ENCODE results near the gene CHST15.
A peak's percentile ranks its signal among the peaks of the same experiment; 100 is the strongest.

The CHST15 gene

GRCh38 chr10:124003481-124003870 lies 89.9 kb downstream of the CHST15 start:
- Histone ChIP-seq H3K27me3 (no peaks in the 10 kb centered on the region), H3K9me3 (no peaks in the 10 kb centered on the region), H3K4me3 (ENCODE audit: low read depth in 1 of 2, low read length in 1 of 2) (no peak overlapping the region), H3K36me3 (peaks cover 81% of the 10 kb centered on the region), H3K27ac (peak overlapping the region; percentile 95), H3K4me1 (ENCODE audit: control insufficient read depth in 1 of 2, insufficient read depth in 1 of 2, low read depth in 1 of 2, low read length in 1 of 2) (peaks cover 34% of the 10 kb centered on the region in 2 experiments)
- TF ChIP-seq CTCF (IDR thresholded peaks at IDR 0.05) = no peak

GRCh38 chr10:124003070-124003419 lies 90.4 kb downstream of the CHST15 start:
- H3K9me3 ChIP-seq = no peaks in the 10 kb centered on the region
- no peaks in the 10 kb centered on the region for H3K27me3 ChIP-seq
- no peak for TF ChIP-seq CTCF (IDR thresholded peaks at IDR 0.05)
- H3K4me1 ChIP-seq (ENCODE audit: control insufficient read depth in 1 of 2, insufficient read depth in 1 of 2, low read depth in 1 of 2, low read length in 1 of 2) = peaks cover 39% of the 10 kb centered on the region in 2 experiments
- H3K36me3 ChIP-seq = peaks cover 76% of the 10 kb centered on the region
- H3K4me3 ChIP-seq (ENCODE audit: low read depth in 1 of 2, low read length in 1 of 2) = no peak overlapping the region
- H3K27ac ChIP-seq = peak overlapping the region; percentile 95

GRCh38 chr10:124002391-124003069 lies 90.9 kb downstream of the CHST15 start:
- no peak for TF ChIP-seq CTCF (IDR thresholded peaks at IDR 0.05)
- Histone ChIP-seq H3K4me1 (ENCODE audit: control insufficient read depth in 1 of 2, insufficient read depth in 1 of 2, low read depth in 1 of 2, low read length in 1 of 2) (peaks cover 44% of the 10 kb centered on the region in 2 experiments), H3K9me3 (no peaks in the 10 kb centered on the region), H3K36me3 (peaks cover 71% of the 10 kb centered on the region), H3K27me3 (no peaks in the 10 kb centered on the region), H3K27ac (peak overlapping the region; percentile 95), H3K4me3 (ENCODE audit: low read depth in 1 of 2, low read length in 1 of 2) (no peak overlapping the region)

GRCh38 chr10:124001391-124002148 lies 91.8 kb downstream of the CHST15 start:
- H3K4me3 ChIP-seq (ENCODE audit: low read depth in 1 of 2, low read length in 1 of 2) = no peak overlapping the region
- peaks cover 53 to 54% of the 10 kb centered on the region in 2 experiments for H3K4me1 ChIP-seq (ENCODE audit: control insufficient read depth in 1 of 2, insufficient read depth in 1 of 2, low read depth in 1 of 2, low read length in 1 of 2)
- peaks cover 62% of the 10 kb centered on the region for H3K36me3 ChIP-seq
- H3K9me3 ChIP-seq = no peaks in the 10 kb centered on the region
- no peaks in the 10 kb centered on the region for H3K27me3 ChIP-seq
- TF ChIP-seq CTCF (IDR thresholded peaks at IDR 0.05) = no peak
- peak overlapping the region; percentile 95 for H3K27ac ChIP-seq

- no peak for TF ChIP-seq CTCF (IDR thresholded peaks at IDR 0.05)
- peaks cover 61% of the 10 kb centered on the region in 2 experiments for H3K4me1 ChIP-seq (ENCODE audit: control insufficient read depth in 1 of 2, insufficient read depth in 1 of 2, low read depth in 1 of 2, low read length in 1 of 2)
- H3K36me3 ChIP-seq = peaks cover 54% of the 10 kb centered on the region
- H3K27ac ChIP-seq = peak overlapping the region; percentile 95
- H3K27me3 ChIP-seq = no peaks in the 10 kb centered on the region
- no peak overlapping the region for H3K4me3 ChIP-seq (ENCODE audit: low read depth in 1 of 2, low read length in 1 of 2)
- no peaks in the 10 kb centered on the region for H3K9me3 ChIP-seq
Observed at GRCh38 chr10:124000792-124001201, 92.6 kb downstream of the CHST15 start.
